Kidney (tissue), 14 donors: ENCODE results near the gene PRDM15. TPM values are rescaled to one million over a fixed set of nuclear protein-coding genes. Genes with fewer than 3 reads are reported as not detected.

Experiments
- DNase-seq, 5 donors: peaks; one replicate each; pipeline ENCODE4 v3.0.0-alpha.2; 2013 to 2020
- FAIRE-seq: peaks from 2 replicates; lab custom pipeline; 2012; peaks lifted over from hg19 to GRCh38; lab: Jason Lieb, UNC
- H3K27ac ChIP-seq, 2 donors: one replicate each; pipeline ENCODE4 v1.7.0; 2013; ENCODE audit warnings: low read depth in 2 of 2, low read length in 2 of 2, inconsistent platforms in 1 of 2
- H3K27me3 ChIP-seq: one replicate; pipeline ENCODE4 v1.7.1; 2013; ENCODE audit warnings: low read length, inconsistent platforms; ENCODE audit not compliant: control insufficient read depth, insufficient read depth
- H3K36me3 ChIP-seq, 3 donors: one replicate each; pipeline versions ENCODE4 v1.7.0 to v1.7.1; 2013; ENCODE audit warnings: low read length in 3 of 3, control low read depth in 1 of 3, inconsistent platforms in 1 of 3; ENCODE audit not compliant: insufficient read depth in 3 of 3, control insufficient read depth in 2 of 3
- H3K4me1 ChIP-seq, 3 donors: one replicate each; pipeline versions ENCODE4 v1.7.0 to v1.7.1; 2013; ENCODE audit warnings: low read length in 3 of 3, inconsistent platforms in 1 of 3, low read depth in 1 of 3; ENCODE audit not compliant: control insufficient read depth in 2 of 3, insufficient read depth in 2 of 3
- H3K4me3 ChIP-seq, 3 donors: one replicate each; pipeline versions ENCODE4 v1.7.0 to v1.8.1; 2013; ENCODE audit warnings: low read length in 3 of 3, control low read depth in 1 of 3, inconsistent platforms in 1 of 3
- H3K9ac ChIP-seq, 3 donors: one replicate each; pipeline versions ENCODE4 v1.7.0 to v1.7.1; 2013; ENCODE audit warnings: low read length in 3 of 3, control low read depth in 1 of 3, inconsistent platforms in 1 of 3
- H3K9me3 ChIP-seq, 3 donors: one replicate each; pipeline versions ENCODE4 v1.7.0 to v1.7.1; 2013; ENCODE audit warnings: low read length in 3 of 3, control low read depth in 1 of 3, inconsistent platforms in 1 of 3; ENCODE audit not compliant: control insufficient read depth in 2 of 3, insufficient read depth in 1 of 3
- CTCF ChIP-seq: IDR thresholded peaks from 3 replicates; pipeline ENCODE4 v1.5.1; 2012; ENCODE audit warnings: mild to moderate bottlenecking, moderate library complexity, borderline replicate concordance; ENCODE audit not compliant: insufficient read depth; ENCODE audit errors: extremely low read depth
- intact Hi-C: fragments of 100-400 bp; cut with DNase I; formaldehyde crosslinking; loops from one replicate; pipeline ENCODE4 v1.11.1; 2022
- polyA plus RNA-seq: library from polyadenylated mRNA; stranded (reverse); fragments of 350-450 nt; fragmentation: Illumina TruSeq; extraction: RNeasy Lipid Tissue Mini Kit (QIAGEN cat#74804); gene quantifications from one replicate; pipeline ENCODE4 v1.2.3, GENCODE V29; 2014; ENCODE audit warnings: low read depth, low replicate concordance; ENCODE audit not compliant: insufficient read depth
- total RNA-seq: library from RNA; stranded (reverse); fragmentation: NEBNext Ultra II Directional; extraction: Animal tissue kit (Norgen Biotek cat#: 25700); gene quantifications from one replicate; pipeline ENCODE4 v1.2.1, GENCODE V29; 2021
- donor health status: control.
- donor health status: control.
- donor health status: control.
- donor health status: control.
- donor health status: control.
- donor health status: DM: yes; HTN: yes; CAD: no.
- donor health status: Normal renal cell carcinoma (clear cell type).

The PRDM15 gene
- total and polyA plus RNA-seq, 2 donors from 2014 or later = 1.3 to 8.4 TPM

GRCh38 chr21:41888749-41889376 lies 9.7 kb upstream of the PRDM15 start:
- FAIRE-seq (no peak), DNase-seq (no peak)
- Histone ChIP-seq H3K4me1 (no peaks in the 10 kb centered on the region), H3K9me3 (no peaks in the 10 kb centered on the region), H3K27ac (no peak overlapping the region), H3K4me3 (no peak overlapping the region), H3K36me3 (no peaks in the 10 kb centered on the region), H3K27me3 (no peaks in the 10 kb centered on the region), H3K9ac (no peak overlapping the region)
- intact Hi-C loops = no loop called here
- no peak for TF ChIP-seq CTCF

GRCh38 chr21:41887667-41888066 lies 8.5 kb upstream of the PRDM15 start:
- no peaks in the 10 kb centered on the region for H3K9me3 ChIP-seq
- TF ChIP-seq CTCF = no peak
- no peak overlapping the region for H3K4me3 ChIP-seq
- intact Hi-C loops = no loop called here
- FAIRE-seq (no peak), DNase-seq (no peak)
- no peak overlapping the region for H3K9ac ChIP-seq
- H3K27me3 ChIP-seq = no peaks in the 10 kb centered on the region
- H3K27ac ChIP-seq = no peak overlapping the region
- no peaks in the 10 kb centered on the region for H3K4me1 ChIP-seq
- no peaks in the 10 kb centered on the region for H3K36me3 ChIP-seq

- no peaks in the 10 kb centered on the region for H3K27me3 ChIP-seq
- H3K4me1 ChIP-seq = no peaks in the 10 kb centered on the region
- no peak overlapping the region for H3K4me3 ChIP-seq
- no peak for FAIRE-seq
- peak in 1 of 5 donors; percentile 26 for DNase-seq
- intact Hi-C loops = no loop called here
- no peak overlapping the region for H3K27ac ChIP-seq
- H3K9ac ChIP-seq = no peak overlapping the region
- H3K9me3 ChIP-seq = no peaks in the 10 kb centered on the region
- no peak for TF ChIP-seq CTCF
- no peaks in the 10 kb centered on the region for H3K36me3 ChIP-seq
Measured at GRCh38 chr21:41886328-41886727, 7.2 kb upstream of the PRDM15 start.
